Thyroid gland (tissue), 4 donors: ENCODE results near the gene GRM4.

Source experiments
- CTCF ChIP-seq, 6 experiments: fragments of 200-600 bp in 3 of 6; fragments of 450-650 bp in 3 of 6; sonication (generic) in 3 of 6; IDR thresholded peaks; one replicate each; pipeline ENCODE4 v1.5.1; 2016 to 2019; ENCODE audit warnings: antibody characterized with exemption in 6 of 6, mild to moderate bottlenecking in 2 of 6, inconsistent platforms in 1 of 6, moderate library complexity in 1 of 6
- POLR2A ChIP-seq, 2 donors: fragments of 450-650 bp; IDR thresholded peaks; one replicate each; pipeline ENCODE4 v1.6.1; 2017; ENCODE audit warnings: antibody characterized with exemption in 2 of 2, mild to moderate bottlenecking in 2 of 2, moderate library complexity in 1 of 2

DNA sequence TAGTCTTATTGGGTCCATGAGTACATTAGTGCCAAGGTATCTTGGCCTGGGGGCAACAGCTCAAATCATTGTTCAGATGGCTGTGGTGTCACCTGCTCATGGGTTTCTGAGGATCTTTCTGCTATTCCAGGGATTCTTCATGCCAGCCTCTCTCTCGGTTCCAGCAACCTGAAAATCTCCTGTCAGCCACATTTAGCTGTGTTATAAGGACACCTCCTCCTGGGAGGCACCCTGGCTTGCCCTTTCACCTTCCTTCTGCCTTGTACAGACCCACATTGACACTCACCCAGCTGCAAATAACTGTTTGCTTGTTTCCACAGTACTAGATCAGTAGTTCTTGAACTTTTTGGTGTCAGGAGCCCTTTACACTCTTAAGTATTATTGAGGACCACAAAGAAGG is 159.9 kb downstream of the GRM4 start:
- TF ChIP-seq POLR2A (IDR thresholded peaks at IDR 0.05): no peak
- no peak for TF ChIP-seq CTCF (IDR thresholded peaks at IDR 0.05)
